Activated CD8-positive, alpha-beta memory T cell treated with anti-CD3 and anti-CD28 coated beads for 24 hours (primary cell): ENCODE measurements around the gene KPNA4.
"Not testable (repeated sequence)": the region's sequence is repeated elsewhere in the genome, so short reads cannot be mapped to it uniquely, and the experiment has no call there.

Experiments
- DNase-seq: peaks from one replicate; pipeline ENCODE4 v3.0.0-alpha.2; 2020

Gene KPNA4

GRCh38 chr3:160482796-160483195, 82.6 kb downstream of the KPNA4 start:
- no peak for DNase-seq

- DNase-seq, result no peak
Observed at GRCh38 chr3:160481856-160482255, 83.5 kb downstream of the KPNA4 start.

GRCh38 chr3:160480931-160481330, 84.4 kb downstream of the KPNA4 start:
- no peak for DNase-seq

- DNase-seq, result no peak
Observed at GRCh38 chr3:160479376-160479775, 86.0 kb downstream of the KPNA4 start.

- DNase-seq, result no peak
Observed at GRCh38 chr3:160478338-160478737, 87.0 kb downstream of the KPNA4 start.

GRCh38 chr3:160477750-160478149, 87.6 kb downstream of the KPNA4 start:
- DNase-seq, result no peak

- DNase-seq, result no peak
Observed at GRCh38 chr3:160475884-160476283, 89.5 kb downstream of the KPNA4 start.

- no peak for DNase-seq
Observed at GRCh38 chr3:160475153-160475552, 90.2 kb downstream of the KPNA4 start.

GRCh38 chr3:160474416-160474838, 90.9 kb downstream of the KPNA4 start:
- no peak for DNase-seq

- DNase-seq, result no peak
Observed at GRCh38 chr3:160473978-160474377, 91.4 kb downstream of the KPNA4 start.

- no peak for DNase-seq
Observed at GRCh38 chr3:160473221-160473620, 92.2 kb downstream of the KPNA4 start.

- DNase-seq, result no peak
Observed at GRCh38 chr3:160472344-160472743, 93.0 kb downstream of the KPNA4 start.

GRCh38 chr3:160471892-160472291, 93.5 kb downstream of the KPNA4 start:
- DNase-seq, result no peak

- no peak for DNase-seq
Observed at GRCh38 chr3:160470181-160470580, 95.2 kb downstream of the KPNA4 start.

GRCh38 chr3:160464971-160465370, 100.4 kb downstream of the KPNA4 start:
- no peak for DNase-seq

GRCh38 chr3:160464321-160464720, 101.0 kb downstream of the KPNA4 start:
- no peak for DNase-seq

GRCh38 chr3:160460033-160460432, 105.3 kb downstream of the KPNA4 start:
- DNase-seq, result no peak

- DNase-seq, result no peak
Observed at GRCh38 chr3:160459450-160459970, 105.9 kb downstream of the KPNA4 start.

GRCh38 chr3:160458151-160458550, 107.2 kb downstream of the KPNA4 start:
- no peak for DNase-seq

GRCh38 chr3:160455846-160456245, 109.5 kb downstream of the KPNA4 start:
- no peak for DNase-seq

GRCh38 chr3:160454995-160455394, 110.4 kb downstream of the KPNA4 start:
- no peak for DNase-seq

GRCh38 chr3:160452251-160452650, 113.1 kb downstream of the KPNA4 start:
- not testable (repeated sequence) for DNase-seq

GRCh38 chr3:160451602-160452001, 113.8 kb downstream of the KPNA4 start:
- no peak for DNase-seq

GRCh38 chr3:160450846-160451245, 114.5 kb downstream of the KPNA4 start:
- DNase-seq, result no peak
